ENCODE data around the gene TMEM253.

- TF ChIP-seq POLR2A (IDR thresholded peaks at IDR 0.05) = no peak
- no peak for TF ChIP-seq CTCF (IDR thresholded peaks at IDR 0.05)
- no peak for TF ChIP-seq EP300 (IDR thresholded peaks at IDR 0.05)
Measured at GRCh38 chr14:21073921-21074320, 26.9 kb upstream of the TMEM253 start.
